ENCODE results near the gene HPCAL1.

Gene HPCAL1

DNA sequence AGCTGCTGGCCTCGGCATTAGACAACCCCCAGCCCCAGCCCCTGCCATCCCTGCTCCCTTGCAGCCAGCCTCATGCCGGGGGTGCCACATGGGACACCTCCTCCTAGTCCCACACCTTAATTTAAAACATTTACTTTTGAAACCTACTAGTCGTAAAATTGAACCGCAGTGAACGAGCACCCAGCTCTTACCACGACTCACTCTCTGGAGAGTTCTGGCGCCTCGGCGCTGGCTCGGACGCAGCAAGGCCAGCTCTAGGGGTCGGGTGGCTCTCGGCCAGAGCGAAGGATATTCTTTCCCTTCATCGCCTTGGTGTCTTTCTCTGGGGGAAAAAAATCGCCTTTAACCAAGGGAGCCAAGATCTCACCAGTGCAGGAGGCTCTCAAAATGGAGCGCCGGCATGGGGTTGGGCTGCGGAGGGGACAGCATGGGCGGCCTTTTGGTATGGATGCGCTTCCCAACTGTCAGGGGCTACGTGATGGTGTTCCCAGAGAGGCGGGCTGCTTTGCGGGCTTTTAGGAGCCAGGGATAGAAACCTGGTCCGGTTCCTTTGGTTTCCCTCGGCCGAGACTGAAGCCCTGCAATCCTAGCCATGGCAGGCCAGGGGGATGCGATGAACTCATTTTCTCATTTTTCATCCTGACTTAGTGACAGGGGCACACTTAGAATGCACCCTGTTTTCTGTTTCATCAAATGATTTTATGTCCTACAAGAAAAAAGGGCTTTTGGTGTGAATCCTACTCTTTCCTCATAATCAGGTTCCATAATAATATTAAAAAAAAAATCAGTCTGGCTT, 2.0 kb downstream of the HPCAL1 start:
- DNase-seq = no peak

- DNase-seq = no peak
These were observed 2.5 kb downstream of the HPCAL1 start for GRCh38 chr2:10305254-10305635.

- no peak for DNase-seq
These were observed 3.0 kb downstream of the HPCAL1 start for GRCh38 chr2:10305715-10306114.

DNA sequence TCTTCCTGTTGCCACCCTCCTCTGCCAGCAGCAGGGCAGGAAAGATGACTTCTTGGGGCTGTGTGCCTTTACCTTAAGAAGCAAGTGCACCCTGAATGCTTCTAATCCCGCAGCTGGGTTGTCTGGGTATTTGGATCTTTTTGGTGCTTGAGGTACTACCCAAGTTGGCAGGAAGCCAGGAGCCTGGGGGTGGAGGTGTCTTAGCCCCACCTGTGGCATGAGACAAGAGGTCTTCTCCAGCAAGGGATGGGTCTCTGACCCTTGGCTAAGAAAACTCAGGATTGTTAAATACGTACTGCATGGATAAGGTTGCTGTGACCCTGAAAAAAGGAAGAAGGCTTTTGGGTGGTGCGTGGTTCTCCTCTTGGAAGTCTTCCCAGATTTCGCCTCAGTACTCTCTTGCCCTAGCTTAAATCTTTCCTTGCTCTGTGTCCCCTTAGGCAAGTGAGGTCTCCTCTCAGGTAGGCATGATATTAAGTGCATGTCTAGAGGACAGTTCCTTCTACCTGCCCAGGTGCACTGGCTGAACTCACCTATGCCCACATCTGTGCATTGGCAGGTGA, 4.3 kb downstream of the HPCAL1 start:
- DNase-seq = no peak

DNA sequence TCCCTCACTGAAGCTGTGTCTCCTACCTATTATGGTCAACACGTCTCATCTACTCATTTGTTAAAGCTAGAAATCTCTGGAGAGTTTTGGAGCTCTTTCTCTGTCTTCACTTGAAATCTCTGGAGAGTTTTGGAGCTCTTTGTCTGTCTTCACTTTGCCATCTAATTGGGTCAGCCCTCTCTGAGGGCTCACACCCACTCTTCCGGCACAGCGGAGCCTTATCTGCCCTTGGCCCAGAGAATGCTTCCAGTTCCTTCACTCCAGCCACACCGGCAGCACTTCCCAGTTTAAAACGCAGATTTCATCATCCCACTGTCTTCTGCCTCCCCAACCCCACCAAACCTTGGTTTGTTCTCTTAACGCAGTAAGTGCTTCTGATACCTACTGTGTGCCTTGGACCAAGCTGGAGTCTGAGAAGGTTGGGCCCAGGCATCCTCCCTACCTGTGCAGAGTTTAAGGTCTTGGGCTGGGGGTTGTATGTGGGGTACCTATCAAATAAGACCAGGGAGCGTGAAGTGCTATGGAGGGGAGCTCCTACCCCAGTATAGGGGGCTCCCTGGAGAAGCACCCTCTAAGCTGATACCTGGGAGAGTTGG, 5.0 kb downstream of the HPCAL1 start:
- no peak for DNase-seq

DNA sequence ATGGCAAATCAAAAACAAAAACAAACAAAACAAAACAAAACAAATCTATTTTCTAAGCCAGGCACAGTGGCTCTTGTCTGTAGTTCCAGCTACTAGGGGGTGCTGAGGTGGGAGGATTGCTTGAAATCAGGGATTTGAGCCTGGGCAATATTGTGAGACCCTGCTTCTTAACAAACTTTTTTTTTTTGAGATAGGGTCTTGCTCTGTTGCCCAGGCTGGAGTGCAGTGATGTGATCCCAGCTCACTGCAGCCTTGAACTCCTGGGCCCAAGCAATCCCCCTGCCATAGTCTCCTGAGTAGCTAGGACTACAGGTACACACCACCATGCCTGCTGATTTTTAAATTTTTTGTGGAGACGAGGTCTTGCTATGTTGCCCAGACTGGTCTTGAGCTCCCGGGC, 6.2 kb downstream of the HPCAL1 start:
- no peak for DNase-seq

DNA sequence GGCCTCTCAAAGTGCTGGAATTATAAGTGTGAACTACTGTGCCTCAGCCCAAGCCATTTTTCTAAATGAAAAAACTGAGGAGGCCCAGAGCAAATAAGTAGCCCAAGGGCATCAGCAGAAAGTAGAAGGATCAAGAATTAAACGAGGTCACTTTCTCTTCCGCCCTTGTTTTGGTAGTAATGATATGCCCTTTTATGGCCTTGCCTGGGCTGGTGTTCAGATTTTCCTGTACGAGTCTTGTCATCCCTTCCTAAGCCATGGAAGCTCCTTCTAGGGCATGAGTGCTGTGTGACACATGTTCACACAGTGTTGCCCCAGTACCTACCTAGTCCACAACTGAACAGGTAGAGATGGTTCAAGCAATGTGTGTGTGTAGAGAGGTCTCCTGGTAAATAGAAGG, 6.6 kb downstream of the HPCAL1 start:
- DNase-seq = no peak

GRCh38 chr2:10310309-10310888, 7.7 kb downstream of the HPCAL1 start:
- DNase-seq = no peak

DNA sequence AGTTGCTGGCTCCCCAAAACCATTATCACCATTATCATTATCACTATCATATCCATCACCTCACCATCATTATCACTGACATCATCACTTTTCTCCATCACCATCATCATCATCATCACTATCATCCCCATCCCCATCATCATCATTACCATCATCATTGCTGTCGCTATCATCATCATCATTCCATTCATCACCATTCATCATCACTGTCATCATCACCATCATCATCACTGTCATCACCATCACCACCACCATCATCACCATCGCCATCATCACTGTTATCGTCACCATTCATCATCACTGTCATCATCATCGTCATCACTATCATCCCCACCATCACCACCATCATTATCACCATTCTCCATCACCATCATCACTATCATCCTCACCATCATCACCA, 9.0 kb downstream of the HPCAL1 start:
- DNase-seq = no peak

GRCh38 chr2:10312437-10312957, 9.8 kb downstream of the HPCAL1 start:
- DNase-seq = no peak

DNA sequence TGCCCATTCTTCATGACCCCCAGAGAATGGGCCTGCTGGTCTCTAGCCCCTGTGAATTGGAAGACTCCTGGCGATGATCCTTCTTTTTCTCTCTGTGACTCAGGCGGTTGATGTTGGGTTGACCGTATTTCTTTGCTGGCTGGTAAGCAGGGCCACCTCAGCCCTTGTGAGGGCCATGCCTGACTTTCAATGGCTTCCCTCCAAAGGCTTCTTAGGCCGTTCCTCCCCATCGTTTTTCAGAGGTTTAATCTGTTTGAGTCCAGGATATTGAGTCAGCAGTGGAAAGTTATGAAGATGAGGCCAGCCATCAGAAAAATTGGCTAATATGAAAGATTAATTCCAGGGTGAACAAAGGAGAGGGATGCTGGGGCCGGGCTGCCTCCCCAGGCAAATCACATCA, 13.6 kb downstream of the HPCAL1 start:
- no peak for DNase-seq

- DNase-seq = no peak
These were observed 14.2 kb downstream of the HPCAL1 start for GRCh38 chr2:10316860-10317259.

- no peak for DNase-seq
These were observed 14.9 kb downstream of the HPCAL1 start for GRCh38 chr2:10317646-10318045.

DNA sequence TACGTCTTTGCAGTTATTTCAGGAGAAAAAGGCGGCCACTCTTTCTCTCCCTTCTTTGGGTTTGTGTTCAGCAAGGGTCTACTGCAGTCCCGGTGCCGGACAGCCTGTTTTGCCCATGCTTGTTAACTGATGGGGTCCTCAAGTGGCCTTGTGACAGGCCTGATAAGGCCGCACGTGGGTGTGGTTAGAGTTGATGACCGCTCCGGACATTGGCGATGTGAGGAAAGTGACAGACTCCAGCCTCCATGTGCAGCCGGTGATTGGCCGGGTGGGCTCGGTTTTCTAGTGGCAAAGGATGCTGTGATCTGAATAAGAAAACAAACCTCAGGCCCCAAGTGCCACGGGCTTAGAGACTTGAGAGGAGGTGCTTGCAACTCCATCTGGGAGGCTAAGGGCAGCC, 15.6 kb downstream of the HPCAL1 start:
- no peak for DNase-seq

- no peak for DNase-seq
These were observed 17.3 kb downstream of the HPCAL1 start for GRCh38 chr2:10319892-10320574.

DNA sequence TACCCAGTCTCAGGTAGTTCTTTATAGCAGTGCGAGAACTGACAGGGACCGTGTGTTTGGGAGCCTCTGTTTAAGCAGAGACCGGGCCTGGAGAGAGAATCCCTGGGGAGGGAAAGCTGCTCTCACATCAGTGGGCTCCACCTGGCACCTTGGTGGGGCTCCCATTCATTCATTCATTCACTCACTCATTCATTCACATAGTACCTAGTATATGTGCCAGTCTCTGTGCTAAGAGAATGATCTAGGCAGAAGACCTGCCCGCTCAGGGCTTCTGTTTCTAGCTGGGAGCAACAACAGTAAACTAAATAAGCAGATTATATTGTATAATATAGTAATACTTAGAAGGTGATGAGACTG, 17.8 kb downstream of the HPCAL1 start:
- no peak for DNase-seq

GRCh38 chr2:10320933-10321332, 18.2 kb downstream of the HPCAL1 start:
- DNase-seq = no peak

GRCh38 chr2:10321622-10322021, 18.9 kb downstream of the HPCAL1 start:
- DNase-seq = no peak

GRCh38 chr2:10322481-10322880, 19.8 kb downstream of the HPCAL1 start:
- DNase-seq = no peak

GRCh38 chr2:10322973-10323372, 20.3 kb downstream of the HPCAL1 start:
- no peak for DNase-seq

- DNase-seq = no peak
These were observed 20.8 kb downstream of the HPCAL1 start for GRCh38 chr2:10323535-10323934.

- no peak for DNase-seq
These were observed 21.6 kb downstream of the HPCAL1 start for GRCh38 chr2:10324095-10324832.

Measured in NCI-H446 treated with DMSO at 0.1 percent for 48 hours (cell line).